NCI-H2107 (cell line): ENCODE measurements around the gene INSC.
A peak's percentile ranks its signal among the peaks of the same experiment; 100 is the strongest.

ENCODE experiments used
- DNase-seq: peaks from one replicate; lab custom pipeline; 2025; lab: John Stamatoyannopoulos, UW

INSC gene

DNA sequence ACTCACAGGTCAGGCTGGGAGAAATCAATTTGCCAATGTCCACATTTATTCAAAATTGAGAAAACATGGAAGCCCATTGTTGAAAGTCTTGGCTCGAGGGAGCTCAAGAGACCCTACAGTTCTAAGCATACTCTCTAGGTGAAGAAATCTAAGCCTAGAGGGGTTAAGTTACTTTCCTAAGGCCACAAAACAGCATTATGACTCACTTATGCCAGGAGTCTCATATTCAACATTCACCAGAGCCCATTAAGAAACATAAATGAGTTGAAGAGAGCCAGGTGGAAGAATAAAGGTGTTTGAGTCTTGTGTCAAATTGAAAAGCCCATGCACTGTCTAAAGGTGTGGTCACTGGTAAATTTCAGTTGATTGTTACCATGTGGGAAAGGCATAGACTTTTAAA lies 108.1 kb downstream of the INSC start:
- peak; percentile 29 for DNase-seq

DNA sequence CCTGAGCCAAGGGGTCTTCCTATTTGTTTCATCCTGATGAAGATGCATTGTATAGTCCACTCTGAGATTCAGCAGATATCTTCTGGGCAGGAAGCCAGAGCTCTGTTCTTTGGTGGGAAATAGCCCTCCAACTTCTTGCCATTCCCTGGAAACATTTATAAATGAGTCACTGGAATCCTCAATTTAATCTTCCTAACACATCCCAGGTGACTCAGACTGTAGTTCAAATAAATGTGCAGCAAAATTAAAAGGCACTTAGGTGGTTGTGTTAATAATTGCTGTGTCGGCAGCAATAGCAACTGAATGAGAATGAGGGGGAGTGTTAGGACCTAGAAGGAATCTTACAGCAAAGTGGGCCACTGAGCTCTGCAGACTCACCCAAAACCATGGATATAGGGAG lies 108.6 kb downstream of the INSC start:
- DNase-seq, result no peak

GRCh38 chr11:15224466-15224865 lies 109.7 kb downstream of the INSC start:
- no peak for DNase-seq

DNA sequence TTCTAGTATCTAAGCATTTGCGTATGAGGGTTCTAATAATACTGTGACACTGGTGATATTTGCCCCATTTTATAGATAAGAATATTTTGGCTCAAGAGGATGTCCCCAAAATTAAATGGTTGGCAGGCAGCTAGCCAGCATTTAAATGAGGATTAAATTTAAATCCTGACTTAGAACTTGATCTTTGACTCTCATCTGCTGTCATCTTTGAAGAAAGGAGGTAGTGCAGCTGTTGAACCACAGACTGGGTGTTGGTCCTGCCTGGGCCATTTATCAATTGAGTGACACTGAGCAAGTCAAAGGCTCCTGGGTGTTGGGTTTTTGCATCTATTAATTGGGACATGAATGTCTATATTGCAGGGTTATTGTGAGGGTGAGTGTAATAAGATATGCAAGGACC lies 112.3 kb downstream of the INSC start:
- DNase-seq, result no peak

GRCh38 chr11:15228331-15228849 lies 113.7 kb downstream of the INSC start:
- DNase-seq, result no peak

- DNase-seq, result no peak
Observed at GRCh38 chr11:15229069-15229468, 114.3 kb downstream of the INSC start.

DNA sequence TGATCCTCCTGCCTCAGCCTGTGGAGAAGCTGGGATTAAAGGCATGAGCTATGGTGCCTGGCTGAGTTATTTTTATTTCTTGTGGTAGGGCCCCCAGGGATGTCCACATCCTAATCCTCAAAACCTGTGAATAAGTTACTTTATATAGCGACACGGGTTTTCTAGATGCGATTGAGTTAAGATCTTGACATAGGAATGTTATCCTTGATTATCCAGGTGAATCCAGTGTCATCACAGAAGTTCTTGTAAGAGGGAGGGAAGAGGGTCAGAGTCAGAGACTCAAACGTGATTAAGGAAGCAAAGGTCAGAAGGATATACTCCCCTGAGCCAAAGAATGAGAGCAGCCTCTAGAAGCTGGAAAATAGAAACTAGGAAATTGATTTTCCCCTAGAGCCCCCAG lies 117.8 kb downstream of the INSC start:
- DNase-seq, result no peak

DNA sequence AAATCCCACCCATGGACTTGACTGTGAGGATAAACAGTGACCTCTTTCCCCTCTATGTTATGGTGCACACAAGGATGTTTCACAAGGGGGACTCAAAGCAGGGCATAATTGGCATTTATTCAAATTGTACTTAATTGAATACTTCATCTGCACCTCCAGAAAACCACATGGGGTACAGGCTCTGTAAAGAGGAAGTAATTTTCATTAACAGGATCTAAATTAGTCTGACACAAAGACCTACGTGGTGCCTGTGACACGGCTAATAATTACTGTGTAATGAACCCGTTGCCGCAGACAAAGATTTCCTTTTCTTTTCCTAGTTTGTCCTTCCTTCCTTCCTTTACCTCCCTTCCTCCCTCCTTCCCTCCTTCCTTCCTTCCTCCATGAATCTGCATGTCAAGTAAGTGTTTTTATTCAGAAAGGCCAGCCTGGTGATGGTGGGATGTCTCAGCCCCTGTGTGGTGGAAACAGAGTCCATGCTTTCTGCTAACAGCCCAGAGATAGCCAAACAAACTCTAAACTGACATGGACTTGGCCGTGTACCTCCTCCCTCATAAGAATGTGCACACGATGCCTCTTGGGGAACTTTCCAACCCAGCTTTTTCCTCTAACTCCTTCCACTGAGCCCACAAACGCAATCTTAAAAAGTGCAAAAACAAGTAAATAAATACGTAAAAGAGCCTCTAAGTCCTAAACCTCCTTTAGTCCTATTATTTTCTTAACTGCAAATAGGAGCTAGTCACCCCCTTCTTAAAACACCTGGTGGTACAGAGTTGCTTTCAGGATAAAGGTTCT lies 118.8 kb downstream of the INSC start:
- no peak for DNase-seq

DNA sequence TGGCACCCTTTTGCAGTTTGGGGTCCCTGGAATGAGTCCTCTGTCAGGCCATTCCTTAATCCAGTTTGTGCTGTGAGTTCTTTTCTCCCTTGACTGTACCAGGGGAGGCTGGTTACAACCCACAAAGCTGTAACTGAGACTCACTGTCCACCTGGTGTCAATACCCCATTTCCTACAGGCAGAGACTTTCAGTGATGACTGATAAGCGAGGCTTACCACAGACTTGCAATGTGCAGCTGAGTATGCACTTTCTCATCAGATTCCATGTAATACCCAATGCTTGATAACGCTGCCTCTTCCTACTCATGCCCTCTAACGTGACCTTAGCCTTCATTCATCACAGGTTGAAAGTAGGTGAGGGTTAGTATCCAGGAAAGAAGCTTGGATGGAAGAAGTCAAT lies 120.1 kb downstream of the INSC start:
- DNase-seq, result no peak

DNA sequence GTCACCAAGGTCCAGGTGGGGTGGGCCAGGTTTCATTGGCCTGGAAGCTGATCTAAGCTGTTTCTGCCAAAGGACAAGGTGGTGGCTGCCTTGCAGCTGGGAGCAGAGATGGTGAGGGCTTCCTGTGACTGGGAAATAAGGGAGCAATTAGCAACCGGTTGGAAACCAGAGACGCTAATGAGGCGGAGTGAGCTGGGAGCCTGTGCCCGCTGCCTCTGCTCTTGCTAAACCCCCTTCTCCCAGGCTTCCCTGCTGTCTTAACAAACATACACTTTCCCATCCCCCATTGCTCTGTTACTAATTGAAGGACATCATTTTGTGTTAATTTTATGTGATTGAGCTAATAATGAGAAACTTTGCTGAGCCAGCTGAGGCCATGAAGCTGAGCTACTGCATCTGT lies 121.8 kb downstream of the INSC start:
- peak; percentile 32 for DNase-seq

DNA sequence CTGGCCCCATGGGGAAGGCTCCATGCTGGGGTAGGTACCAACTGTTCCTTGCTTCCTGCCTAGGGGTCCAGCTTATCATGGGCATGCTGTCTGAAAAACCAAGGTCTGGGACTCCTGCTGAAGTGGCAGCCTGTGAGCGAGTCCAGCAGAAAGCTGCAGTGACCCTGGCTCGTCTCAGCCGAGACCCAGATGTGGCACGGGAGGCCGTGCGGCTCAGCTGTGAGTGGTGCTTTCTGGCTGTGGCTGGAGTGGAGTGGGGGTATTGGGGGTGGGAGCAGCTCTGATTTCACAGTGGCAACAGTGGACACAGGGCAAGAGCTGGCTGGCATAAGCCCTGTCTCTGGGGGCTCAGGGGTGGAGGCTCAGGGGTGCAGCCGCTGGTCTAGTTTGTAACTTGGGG lies 124.1 kb downstream of the INSC start:
- DNase-seq, result no peak

DNA sequence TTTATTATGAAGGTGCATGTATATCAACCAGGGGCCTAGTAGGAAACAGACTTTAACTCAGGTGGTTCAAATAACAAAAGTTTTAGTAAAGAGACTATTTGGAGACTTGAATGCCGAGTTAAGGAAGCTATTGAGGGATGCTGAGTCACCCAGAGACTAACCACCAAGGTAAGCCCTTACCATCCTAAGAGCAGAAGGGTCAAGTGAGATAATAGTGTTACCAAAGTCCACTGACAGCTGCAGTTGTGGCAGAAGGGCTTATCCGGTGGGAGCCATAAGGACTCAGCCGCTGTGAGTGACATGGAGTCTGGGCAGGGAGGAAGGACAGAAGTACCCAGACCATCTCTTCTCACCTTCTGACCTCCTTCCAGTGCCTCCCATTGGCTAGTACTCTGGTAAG lies 134.0 kb downstream of the INSC start:
- DNase-seq, result no peak

DNA sequence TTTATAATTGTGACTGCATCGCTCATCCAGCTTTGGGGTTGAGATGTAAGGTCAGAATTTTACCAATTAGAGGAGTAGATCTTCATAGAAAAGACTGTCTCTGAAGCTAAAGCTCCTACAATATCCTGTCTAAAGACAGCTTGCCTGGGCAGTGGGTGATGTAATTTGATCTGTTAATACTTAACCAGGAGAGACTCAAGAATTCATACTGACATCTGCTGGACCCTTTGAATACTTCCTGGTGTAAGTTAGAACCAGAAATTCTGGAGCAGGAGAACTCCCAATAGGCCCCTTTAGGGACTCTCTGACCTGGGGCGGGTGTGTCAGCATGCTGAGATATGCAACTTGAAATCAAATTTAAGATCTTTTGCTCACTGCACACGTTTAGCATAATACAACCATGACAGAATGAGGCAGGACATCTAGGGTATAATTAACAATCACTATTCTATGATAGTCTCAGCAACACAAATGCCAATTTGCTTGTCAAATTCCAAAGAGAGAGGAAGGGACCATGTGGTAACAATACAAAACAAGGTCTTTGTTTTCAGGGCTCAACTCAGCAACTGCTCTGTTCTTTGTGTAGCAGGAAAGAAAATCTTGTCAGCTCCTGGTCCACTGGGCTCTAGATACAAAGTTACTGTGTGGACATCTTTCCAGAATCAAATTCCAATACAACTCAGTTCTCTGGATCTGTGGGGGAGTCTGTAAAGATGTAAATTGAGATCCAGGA lies 143.9 kb downstream of the INSC start:
- peak; percentile 25 for DNase-seq

DNA sequence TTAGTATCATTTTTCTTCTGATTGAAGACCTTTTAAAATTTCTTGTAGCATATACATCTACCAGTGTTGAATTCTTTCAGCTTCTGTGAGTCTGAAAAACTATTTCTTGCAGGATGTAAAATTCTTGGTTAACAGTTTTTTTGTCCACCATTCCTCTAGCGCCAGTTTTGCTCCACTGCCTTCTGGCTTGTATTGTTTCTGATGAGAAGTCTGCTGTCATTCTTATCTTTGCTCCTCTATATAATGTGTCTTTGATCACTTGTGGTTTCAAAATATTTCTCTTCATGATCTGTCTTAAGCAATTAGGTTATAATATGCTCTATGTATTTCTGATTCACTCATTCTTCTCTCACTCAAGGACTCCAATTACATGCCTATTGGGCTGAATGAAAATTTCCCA lies 152.3 kb downstream of the INSC start:
- no peak for DNase-seq

- no peak for DNase-seq
Observed at GRCh38 chr11:15268598-15268997, 153.9 kb downstream of the INSC start.

DNA sequence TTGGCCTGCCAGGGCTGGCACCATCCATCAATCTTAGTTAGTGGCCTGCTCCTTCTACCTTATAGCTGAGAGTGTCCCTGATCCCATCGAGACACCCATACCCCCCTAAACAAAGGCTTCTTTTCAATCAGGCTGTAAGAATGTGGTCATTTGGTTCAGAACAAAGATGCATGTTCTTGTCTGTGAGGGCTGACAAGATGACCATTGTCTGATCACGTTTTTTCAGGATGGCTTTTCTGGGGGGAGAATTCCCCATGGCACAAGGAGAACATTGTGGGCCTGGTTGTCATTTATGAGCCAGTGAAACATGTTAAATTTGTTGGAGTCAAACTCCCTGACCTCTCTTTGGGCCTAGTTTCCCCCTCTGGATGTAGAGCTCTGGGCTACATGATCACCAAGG lies 160.4 kb downstream of the INSC start:
- no peak for DNase-seq

GRCh38 chr11:15276621-15277020 lies 161.9 kb downstream of the INSC start:
- peak; percentile 28 for DNase-seq

- no peak for DNase-seq
Observed at GRCh38 chr11:15278128-15278527, 163.4 kb downstream of the INSC start.

DNA sequence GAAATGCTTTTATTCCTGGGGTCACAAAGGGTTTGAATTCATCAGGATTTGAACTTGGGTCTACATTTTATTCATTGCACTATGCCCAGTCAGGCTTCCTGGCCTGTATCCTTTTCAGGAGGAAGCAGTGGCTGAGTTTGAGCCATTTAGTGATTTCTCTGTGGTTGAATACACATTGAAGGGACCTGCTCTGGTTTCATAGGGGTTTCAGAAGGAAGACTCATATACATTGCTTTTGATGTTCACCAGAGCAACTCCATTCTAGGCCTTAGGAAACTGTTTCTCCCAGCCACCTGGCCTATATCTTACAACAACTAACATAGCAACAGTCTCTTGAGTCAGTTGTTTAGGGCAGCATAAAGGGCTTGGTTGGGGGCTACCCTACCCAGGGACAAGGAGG lies 165.7 kb downstream of the INSC start:
- DNase-seq, result no peak

- DNase-seq, result no peak
Observed at GRCh38 chr11:15282754-15283153, 168.0 kb downstream of the INSC start.

- no peak for DNase-seq
Observed at GRCh38 chr11:15286465-15286864, 171.7 kb downstream of the INSC start.

- DNase-seq, result no peak
Observed at GRCh38 chr11:15288863-15289262, 174.1 kb downstream of the INSC start.

GRCh38 chr11:15289723-15290122 lies 175.0 kb downstream of the INSC start:
- no peak for DNase-seq
